ENCODE data around the gene DNAJA3. TPM values are rescaled to one million over a fixed set of nuclear protein-coding genes. Genes with fewer than 3 reads are reported as not detected.
A peak's percentile ranks its signal among the peaks of the same experiment; 100 is the strongest.

Gene DNAJA3
- total and polyA plus RNA-seq, 4 donors: 24.8 to 38.5 (median 35.5) TPM

GRCh38 chr16:4415538-4416199, 10.0 kb upstream of the DNAJA3 start:
- ATAC-seq (ENCODE audit: insufficient read depth, low FRiP score) (peak; percentile 33), DNase-seq (peak; percentile 38 to 46 (median 42))
- no peaks in the 10 kb centered on the region for H3K9me3 ChIP-seq (ENCODE audit: control insufficient read depth in 4 of 4, insufficient read depth in 3 of 4, low read length in 3 of 4)
- H3K4me1 ChIP-seq (ENCODE audit: control insufficient read depth in 5 of 5, insufficient read depth in 5 of 5, low read length in 5 of 5): peaks cover 0 to 33% (median 11%) of the 10 kb centered on the region in 5 donors
- no peak overlapping the region for H3K9ac ChIP-seq (ENCODE audit: insufficient read depth in 1 of 2, low read length in 2 of 2)
- H3K36me3 ChIP-seq (ENCODE audit: control insufficient read depth in 4 of 4, insufficient read depth in 4 of 4, low read length in 4 of 4): peaks cover 0 to 11% (median 0%) of the 10 kb centered on the region in 4 donors
- WGBS, 2 donors: 0 to 1% methylated on average over 26 to 44 of the region's 44 CpGs
- H3K27ac ChIP-seq (ENCODE audit: low read depth in 1 of 2, low read length in 1 of 2): peak overlapping the region; percentile 76 to 88
- peak overlapping the region; percentile 86 for H3K4me3 ChIP-seq
- no peaks in the 10 kb centered on the region for H3K27me3 ChIP-seq (ENCODE audit: control insufficient read depth in 3 of 3, insufficient read depth in 3 of 3, low read length in 2 of 3)
- no peak for TF ChIP-seq CTCF (IDR thresholded peaks at IDR 0.05; ENCODE audit: control extremely low read depth, extremely low read depth)

GRCh38 chr16:4416200-4417032, 9.3 kb upstream of the DNAJA3 start, which contains the start of gene CORO7:
TSS of gene CORO7 (minus strand) at chr16:4416596. CDS start at chr16:4416518, 78 bp downstream.
- ATAC-seq (ENCODE audit: insufficient read depth, low FRiP score): peak; percentile 95
- Histone ChIP-seq H3K27ac (ENCODE audit: low read depth in 1 of 2, low read length in 1 of 2) (peak within 1 kb of the TSS; percentile 76 to 88), H3K36me3 (ENCODE audit: control insufficient read depth in 4 of 4, insufficient read depth in 4 of 4, low read length in 4 of 4) (peaks cover 0 to 11% (median 0%) of the 10 kb centered on the region in 4 donors), H3K9me3 (ENCODE audit: control insufficient read depth in 4 of 4, insufficient read depth in 3 of 4, low read length in 3 of 4) (no peaks in the 10 kb centered on the region), H3K27me3 (ENCODE audit: control insufficient read depth in 3 of 3, insufficient read depth in 3 of 3, low read length in 2 of 3) (no peaks in the 10 kb centered on the region), H3K4me1 (ENCODE audit: control insufficient read depth in 5 of 5, insufficient read depth in 5 of 5, low read length in 5 of 5) (peaks cover 0 to 26% (median 7%) of the 10 kb centered on the region in 5 donors), H3K9ac (ENCODE audit: insufficient read depth in 1 of 2, low read length in 2 of 2) (no peak within 1 kb of the TSS), H3K4me3 (peak within 1 kb of the TSS; percentile 86)
- DNase-seq: peak; percentile 89 to 94 (median 93)
- TF ChIP-seq CTCF (IDR thresholded peaks at IDR 0.05; ENCODE audit: control extremely low read depth, extremely low read depth): no peak
- WGBS, 2 donors: 0% methylated on average over 77 to 92 of the region's 92 CpGs

GRCh38 chr16:4419402-4419959, 6.2 kb upstream of the DNAJA3 start:
- no peak overlapping the region for H3K9ac ChIP-seq (ENCODE audit: insufficient read depth in 1 of 2, low read length in 2 of 2)
- no peaks in the 10 kb centered on the region for H3K36me3 ChIP-seq (ENCODE audit: control insufficient read depth in 4 of 4, insufficient read depth in 4 of 4, low read length in 4 of 4)
- H3K27ac ChIP-seq (ENCODE audit: low read depth in 1 of 2, low read length in 1 of 2): no peak overlapping the region
- H3K4me1 ChIP-seq (ENCODE audit: control insufficient read depth in 5 of 5, insufficient read depth in 5 of 5, low read length in 5 of 5): peaks cover 0 to 16% (median 5%) of the 10 kb centered on the region in 5 donors
- ATAC-seq (ENCODE audit: insufficient read depth, low FRiP score) (no peak), DNase-seq (no peak)
- no peak overlapping the region for H3K4me3 ChIP-seq
- WGBS, 2 donors: 84 to 89% methylated on average over 7 of the region's 7 CpGs
- TF ChIP-seq CTCF (IDR thresholded peaks at IDR 0.05; ENCODE audit: control extremely low read depth, extremely low read depth): no peak
- no peaks in the 10 kb centered on the region for H3K27me3 ChIP-seq (ENCODE audit: control insufficient read depth in 3 of 3, insufficient read depth in 3 of 3, low read length in 2 of 3)
- H3K9me3 ChIP-seq (ENCODE audit: control insufficient read depth in 4 of 4, insufficient read depth in 3 of 4, low read length in 3 of 4): no peaks in the 10 kb centered on the region

Data from lung (tissue), 12 donors.